ENCODE data around the gene AGAP1. TPM values are rescaled to one million over a fixed set of nuclear protein-coding genes. Genes with fewer than 3 reads are reported as not detected.

AGAP1 gene
- polyA plus RNA-seq, 1 donor from 2014 or later = 17.4 TPM

GRCh38 chr2:235911633-235912233 lies 417.9 kb downstream of the AGAP1 start:
- peaks cover 4% of the 10 kb centered on the region for H3K36me3 ChIP-seq (ENCODE audit: insufficient read depth, low read length)
- H2AFZ ChIP-seq (ENCODE audit: low read depth, low read length) = no peak overlapping the region
- no peaks in the 10 kb centered on the region for H3K79me2 ChIP-seq (replicated peaks; ENCODE audit: insufficient read depth, low read length)
- no peak overlapping the region for H3K4me3 ChIP-seq (ENCODE audit: low read length)
- no peak for TF ChIP-seq SMC3 (conservative IDR thresholded peaks at IDR 0.05; ENCODE audit: poor library complexity)
- TF ChIP-seq EZH2 (IDR thresholded peaks at IDR 0.05; ENCODE audit: borderline replicate concordance, insufficient read depth, low read length, poor library complexity, severe bottlenecking) = no peak
- TF ChIP-seq EP300 (conservative IDR thresholded peaks at IDR 0.05; ENCODE audit: poor library complexity, severe bottlenecking) = no peak
- TF ChIP-seq, protein P1, sequence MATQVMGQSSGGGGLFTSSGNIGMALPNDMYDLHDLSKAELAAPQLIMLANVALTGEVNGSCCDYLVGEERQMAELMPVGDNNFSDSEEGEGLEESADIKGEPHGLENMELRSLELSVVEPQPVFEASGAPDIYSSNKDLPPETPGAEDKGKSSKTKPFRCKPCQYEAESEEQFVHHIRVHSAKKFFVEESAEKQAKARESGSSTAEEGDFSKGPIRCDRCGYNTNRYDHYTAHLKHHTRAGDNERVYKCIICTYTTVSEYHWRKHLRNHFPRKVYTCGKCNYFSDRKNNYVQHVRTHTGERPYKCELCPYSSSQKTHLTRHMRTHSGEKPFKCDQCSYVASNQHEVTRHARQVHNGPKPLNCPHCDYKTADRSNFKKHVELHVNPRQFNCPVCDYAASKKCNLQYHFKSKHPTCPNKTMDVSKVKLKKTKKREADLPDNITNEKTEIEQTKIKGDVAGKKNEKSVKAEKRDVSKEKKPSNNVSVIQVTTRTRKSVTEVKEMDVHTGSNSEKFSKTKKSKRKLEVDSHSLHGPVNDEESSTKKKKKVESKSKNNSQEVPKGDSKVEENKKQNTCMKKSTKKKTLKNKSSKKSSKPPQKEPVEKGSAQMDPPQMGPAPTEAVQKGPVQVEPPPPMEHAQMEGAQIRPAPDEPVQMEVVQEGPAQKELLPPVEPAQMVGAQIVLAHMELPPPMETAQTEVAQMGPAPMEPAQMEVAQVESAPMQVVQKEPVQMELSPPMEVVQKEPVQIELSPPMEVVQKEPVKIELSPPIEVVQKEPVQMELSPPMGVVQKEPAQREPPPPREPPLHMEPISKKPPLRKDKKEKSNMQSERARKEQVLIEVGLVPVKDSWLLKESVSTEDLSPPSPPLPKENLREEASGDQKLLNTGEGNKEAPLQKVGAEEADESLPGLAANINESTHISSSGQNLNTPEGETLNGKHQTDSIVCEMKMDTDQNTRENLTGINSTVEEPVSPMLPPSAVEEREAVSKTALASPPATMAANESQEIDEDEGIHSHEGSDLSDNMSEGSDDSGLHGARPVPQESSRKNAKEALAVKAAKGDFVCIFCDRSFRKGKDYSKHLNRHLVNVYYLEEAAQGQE (IDR thresholded peaks at IDR 0.05; ENCODE audit: borderline replicate concordance) = no peak
- no peak for TF ChIP-seq POLR2AphosphoS5 (IDR thresholded peaks at IDR 0.05)
- TF ChIP-seq TAF1 (IDR thresholded peaks at IDR 0.05; ENCODE audit: low read depth) = no peak
- no peaks in the 10 kb centered on the region for H4K20me1 ChIP-seq (ENCODE audit: insufficient read depth)
- no peaks in the 10 kb centered on the region for H3K9me2 ChIP-seq (ENCODE audit: insufficient read depth, low read length)
- H3K9ac ChIP-seq (ENCODE audit: low read length) = no peak overlapping the region
- no peaks in the 10 kb centered on the region for H3K9me3 ChIP-seq (ENCODE audit: low read length)
- no peaks in the 10 kb centered on the region for H3F3A ChIP-seq (ENCODE audit: insufficient read depth, low read length, poor library complexity, severe bottlenecking)
- H3K27me3 ChIP-seq (ENCODE audit: insufficient read depth, low read depth, low read length) = no peaks in the 10 kb centered on the region
- no peak overlapping the region for H3K27ac ChIP-seq (ENCODE audit: low read length)
- H3K4me2 ChIP-seq (ENCODE audit: low read length) = no peak overlapping the region

- H3K4me2 ChIP-seq (ENCODE audit: low read length) = no peak overlapping the region
- TF ChIP-seq EZH2 (IDR thresholded peaks at IDR 0.05; ENCODE audit: borderline replicate concordance, insufficient read depth, low read length, poor library complexity, severe bottlenecking) (no peak), EP300 (conservative IDR thresholded peaks at IDR 0.05; ENCODE audit: poor library complexity, severe bottlenecking) (no peak), RAD21 (conservative IDR thresholded peaks at IDR 0.05) (no peak), POLR2AphosphoS5 (IDR thresholded peaks at IDR 0.05) (no peak), MXI1 (conservative IDR thresholded peaks at IDR 0.05; ENCODE audit: poor library complexity, severe bottlenecking) (no peak), TAF1 (IDR thresholded peaks at IDR 0.05; ENCODE audit: low read depth) (no peak), SMC3 (conservative IDR thresholded peaks at IDR 0.05; ENCODE audit: poor library complexity) (no peak)
- TF ChIP-seq, protein P1 (IDR thresholded peaks at IDR 0.05; ENCODE audit: borderline replicate concordance) = no peak
- TF ChIP-seq, protein P2, sequence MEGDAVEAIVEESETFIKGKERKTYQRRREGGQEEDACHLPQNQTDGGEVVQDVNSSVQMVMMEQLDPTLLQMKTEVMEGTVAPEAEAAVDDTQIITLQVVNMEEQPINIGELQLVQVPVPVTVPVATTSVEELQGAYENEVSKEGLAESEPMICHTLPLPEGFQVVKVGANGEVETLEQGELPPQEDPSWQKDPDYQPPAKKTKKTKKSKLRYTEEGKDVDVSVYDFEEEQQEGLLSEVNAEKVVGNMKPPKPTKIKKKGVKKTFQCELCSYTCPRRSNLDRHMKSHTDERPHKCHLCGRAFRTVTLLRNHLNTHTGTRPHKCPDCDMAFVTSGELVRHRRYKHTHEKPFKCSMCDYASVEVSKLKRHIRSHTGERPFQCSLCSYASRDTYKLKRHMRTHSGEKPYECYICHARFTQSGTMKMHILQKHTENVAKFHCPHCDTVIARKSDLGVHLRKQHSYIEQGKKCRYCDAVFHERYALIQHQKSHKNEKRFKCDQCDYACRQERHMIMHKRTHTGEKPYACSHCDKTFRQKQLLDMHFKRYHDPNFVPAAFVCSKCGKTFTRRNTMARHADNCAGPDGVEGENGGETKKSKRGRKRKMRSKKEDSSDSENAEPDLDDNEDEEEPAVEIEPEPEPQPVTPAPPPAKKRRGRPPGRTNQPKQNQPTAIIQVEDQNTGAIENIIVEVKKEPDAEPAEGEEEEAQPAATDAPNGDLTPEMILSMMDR (IDR thresholded peaks at IDR 0.05; ENCODE audit: poor library complexity, severe bottlenecking) = no peak
These were observed 420.9 kb downstream of the AGAP1 start for GRCh38 chr2:235914756-235915155.

More at GRCh38 chr2:235914756-235915155, 420.9 kb downstream of the AGAP1 start:
- H3K9ac ChIP-seq (ENCODE audit: low read length) = no peak overlapping the region
- no peak overlapping the region for H2AFZ ChIP-seq (ENCODE audit: low read depth, low read length)
- H3K9me3 ChIP-seq (ENCODE audit: low read length) = no peaks in the 10 kb centered on the region
- no peaks in the 10 kb centered on the region for H3K9me2 ChIP-seq (ENCODE audit: insufficient read depth, low read length)
- H3K36me3 ChIP-seq (ENCODE audit: insufficient read depth, low read length) = no peaks in the 10 kb centered on the region
- no peak overlapping the region for H3K27ac ChIP-seq (ENCODE audit: low read length)
- H4K20me1 ChIP-seq (ENCODE audit: insufficient read depth) = no peaks in the 10 kb centered on the region
- H3K27me3 ChIP-seq (ENCODE audit: insufficient read depth, low read depth, low read length) = no peaks in the 10 kb centered on the region
- peaks cover 4% of the 10 kb centered on the region for H3F3A ChIP-seq (ENCODE audit: insufficient read depth, low read length, poor library complexity, severe bottlenecking)
- no peaks in the 10 kb centered on the region for H3K79me2 ChIP-seq (replicated peaks; ENCODE audit: insufficient read depth, low read length)
- no peak overlapping the region for H3K4me3 ChIP-seq (ENCODE audit: low read length)

Data from neural cell (in vitro differentiated cells).